Activated naive CD8-positive, alpha-beta T cell (primary cell): ENCODE results near the gene PPFIBP2.
"Not testable (repeated sequence)": the region's sequence is repeated elsewhere in the genome, so short reads cannot be mapped to it uniquely, and the experiment has no call there.

ENCODE experiments used
- H3K27ac Mint-ChIP-seq: one replicate; pipeline ENCODE4 v1.8.0; 2021; ENCODE audit warnings: mixed read lengths
- H3K27me3 Mint-ChIP-seq: one replicate; pipeline ENCODE4 v1.8.0; 2021; ENCODE audit warnings: mixed read lengths
- H3K36me3 Mint-ChIP-seq: one replicate; pipeline ENCODE4 v1.8.0; 2021; ENCODE audit warnings: mixed read lengths
- H3K4me1 Mint-ChIP-seq: one replicate; pipeline ENCODE4 v1.8.0; 2021; ENCODE audit warnings: low read depth, mixed read lengths
- H3K4me3 Mint-ChIP-seq: one replicate; pipeline ENCODE4 v1.8.0; 2021; ENCODE audit warnings: mild to moderate bottlenecking, mixed read lengths
- H3K9me3 Mint-ChIP-seq: one replicate; pipeline ENCODE4 v1.8.0; 2021; ENCODE audit warnings: low read depth, mixed read lengths

PPFIBP2 gene

DNA sequence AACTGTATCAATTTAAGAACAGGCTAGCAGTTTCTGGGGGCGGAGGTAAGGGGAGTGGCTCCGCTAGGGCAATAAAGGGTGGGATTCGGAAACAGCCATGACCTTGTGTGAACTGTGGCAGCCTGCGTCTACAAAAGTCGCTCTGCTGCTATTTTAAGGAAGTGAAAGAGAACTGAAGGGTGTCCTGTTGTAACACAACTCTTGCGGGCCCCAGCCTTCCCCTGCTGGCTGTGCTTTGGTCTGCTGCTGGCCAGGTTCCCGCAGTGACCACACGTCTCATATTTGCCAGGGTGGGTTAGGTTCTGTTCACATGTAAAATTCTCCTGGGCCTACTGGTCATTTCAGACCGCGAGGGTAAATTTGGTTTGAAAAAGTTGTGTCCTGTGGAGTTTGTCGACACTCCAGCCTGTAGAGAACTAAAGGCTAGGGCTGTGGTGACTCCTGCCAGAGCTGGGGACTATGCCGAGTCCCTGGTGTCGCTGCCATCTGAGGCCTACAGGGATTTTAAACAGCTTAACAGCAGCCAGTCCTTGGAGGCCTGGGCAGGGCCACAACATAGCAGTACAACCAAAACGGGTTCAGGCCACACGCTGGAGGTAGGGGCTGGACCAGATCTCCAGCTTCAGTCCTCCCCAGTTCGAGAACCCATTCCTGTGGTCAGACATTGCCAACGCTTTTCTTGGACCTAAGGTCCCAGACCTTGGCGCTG, 1.1 kb upstream of the PPFIBP2 start:
- H3K36me3 Mint-ChIP-seq, result no peaks in the 10 kb centered on the region
- no peaks in the 10 kb centered on the region for H3K9me3 Mint-ChIP-seq
- peak overlapping the region; percentile 94 for H3K27ac Mint-ChIP-seq
- H3K4me3 Mint-ChIP-seq, result peak overlapping the region; percentile 93
- no peaks in the 10 kb centered on the region for H3K27me3 Mint-ChIP-seq
- H3K4me1 Mint-ChIP-seq, result peaks cover 50% of the 10 kb centered on the region

DNA sequence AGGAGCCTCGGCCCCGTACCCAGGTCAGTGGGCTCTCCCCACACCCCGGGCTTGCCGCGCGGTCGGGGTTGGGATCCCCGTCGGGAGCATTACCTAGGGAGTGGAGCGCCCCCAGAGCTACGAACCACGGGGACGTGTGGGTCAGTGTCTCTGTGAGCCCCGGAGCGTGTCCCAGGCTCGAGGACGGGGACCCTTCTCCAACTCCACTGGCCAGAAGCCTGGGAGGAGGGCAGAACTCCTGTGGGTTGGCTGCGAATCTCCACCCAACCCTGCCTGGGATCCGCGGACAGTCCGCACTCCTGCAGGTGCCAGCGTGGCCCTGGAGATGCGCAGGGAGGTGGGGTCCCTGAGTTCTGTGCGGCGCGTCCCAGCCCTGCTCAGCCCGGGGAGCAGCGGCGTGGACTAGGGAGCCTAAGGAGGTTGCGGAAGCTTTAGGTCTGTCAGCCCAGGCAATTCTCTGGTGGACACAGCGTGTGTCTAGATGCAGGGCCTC, 346 bp downstream of the PPFIBP2 start:
- no peak overlapping the region for H3K27ac Mint-ChIP-seq
- H3K36me3 Mint-ChIP-seq, result peaks cover 4% of the 10 kb centered on the region
- peak overlapping the region; percentile 93 for H3K4me3 Mint-ChIP-seq
- no peaks in the 10 kb centered on the region for H3K27me3 Mint-ChIP-seq
- peaks cover 50% of the 10 kb centered on the region for H3K4me1 Mint-ChIP-seq
- no peaks in the 10 kb centered on the region for H3K9me3 Mint-ChIP-seq

DNA sequence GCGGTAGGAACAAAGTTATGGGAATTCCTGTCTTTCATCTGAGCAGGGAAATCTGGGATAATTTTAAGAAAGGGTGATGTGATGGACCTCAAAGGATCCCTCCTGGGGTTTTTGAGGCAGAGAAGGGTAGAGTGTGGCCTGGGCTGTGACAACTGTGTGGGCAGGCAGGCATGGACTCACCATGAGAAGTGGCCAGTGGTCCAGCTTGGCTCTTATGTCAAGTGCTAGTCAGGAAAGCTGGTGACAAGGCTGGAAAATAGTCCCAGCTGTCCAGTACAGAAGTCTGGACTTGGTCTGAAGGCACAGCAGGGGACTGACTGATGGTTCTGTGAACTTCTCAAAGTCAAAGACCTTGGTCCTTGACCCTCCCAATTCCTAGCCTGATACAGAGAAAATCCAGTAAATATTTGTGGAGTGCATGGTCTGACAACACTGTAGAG, 1.7 kb downstream of the PPFIBP2 start:
- Mint-ChIP-seq H3K9me3 (no peaks in the 10 kb centered on the region), H3K36me3 (peaks cover 4% of the 10 kb centered on the region), H3K27ac (peak overlapping the region; percentile 91), H3K27me3 (no peaks in the 10 kb centered on the region), H3K4me1 (peaks cover 50% of the 10 kb centered on the region), H3K4me3 (peak overlapping the region; percentile 93)

DNA sequence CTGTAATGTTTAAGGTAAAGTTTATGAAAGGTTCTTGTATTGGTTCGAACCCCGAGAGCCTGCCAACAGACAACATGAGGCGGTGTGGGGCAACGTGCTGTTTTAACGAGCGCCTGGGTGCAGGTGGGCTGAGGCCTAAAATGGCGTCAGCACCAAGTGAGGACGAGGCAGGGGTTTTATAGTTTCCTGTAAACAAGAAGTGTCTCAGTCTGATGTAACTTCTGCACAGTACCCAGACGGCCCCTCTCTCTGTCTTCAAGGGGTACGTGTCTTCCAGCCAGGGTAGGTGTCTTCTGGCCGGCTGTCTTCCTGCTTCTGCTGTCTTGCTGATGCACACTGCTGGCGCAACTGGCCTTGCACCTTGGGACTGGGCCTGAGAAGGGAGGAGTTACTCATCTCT, 2.7 kb downstream of the PPFIBP2 start:
- no peaks in the 10 kb centered on the region for H3K9me3 Mint-ChIP-seq
- peaks cover 4% of the 10 kb centered on the region for H3K36me3 Mint-ChIP-seq
- peaks cover 46% of the 10 kb centered on the region for H3K4me1 Mint-ChIP-seq
- H3K4me3 Mint-ChIP-seq, result peak overlapping the region; percentile 93
- H3K27me3 Mint-ChIP-seq, result no peaks in the 10 kb centered on the region
- peak overlapping the region; percentile 91 for H3K27ac Mint-ChIP-seq

DNA sequence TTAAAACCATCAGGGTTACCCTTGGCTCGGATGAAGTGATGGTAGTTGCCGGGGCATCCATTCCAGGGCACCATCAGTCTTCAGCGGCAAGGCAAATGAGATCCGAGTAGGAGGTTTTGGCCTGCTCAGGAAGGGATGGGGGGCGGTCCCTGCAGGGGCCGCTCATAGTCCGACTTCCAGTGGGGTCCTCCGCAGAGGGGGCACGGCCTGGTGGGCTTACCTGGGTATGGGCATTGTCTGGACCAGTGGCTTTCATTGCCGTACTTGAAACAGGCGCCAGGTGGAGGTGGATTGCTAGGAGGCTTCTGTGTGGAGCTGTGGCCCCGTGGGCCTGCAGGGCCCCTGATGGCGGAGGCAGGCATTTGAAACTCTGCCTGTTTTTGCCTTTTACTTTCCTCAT, 3.9 kb downstream of the PPFIBP2 start:
- peaks cover 35% of the 10 kb centered on the region for H3K4me1 Mint-ChIP-seq
- H3K4me3 Mint-ChIP-seq, H3K36me3 Mint-ChIP-seq: not testable (repeated sequence)

DNA sequence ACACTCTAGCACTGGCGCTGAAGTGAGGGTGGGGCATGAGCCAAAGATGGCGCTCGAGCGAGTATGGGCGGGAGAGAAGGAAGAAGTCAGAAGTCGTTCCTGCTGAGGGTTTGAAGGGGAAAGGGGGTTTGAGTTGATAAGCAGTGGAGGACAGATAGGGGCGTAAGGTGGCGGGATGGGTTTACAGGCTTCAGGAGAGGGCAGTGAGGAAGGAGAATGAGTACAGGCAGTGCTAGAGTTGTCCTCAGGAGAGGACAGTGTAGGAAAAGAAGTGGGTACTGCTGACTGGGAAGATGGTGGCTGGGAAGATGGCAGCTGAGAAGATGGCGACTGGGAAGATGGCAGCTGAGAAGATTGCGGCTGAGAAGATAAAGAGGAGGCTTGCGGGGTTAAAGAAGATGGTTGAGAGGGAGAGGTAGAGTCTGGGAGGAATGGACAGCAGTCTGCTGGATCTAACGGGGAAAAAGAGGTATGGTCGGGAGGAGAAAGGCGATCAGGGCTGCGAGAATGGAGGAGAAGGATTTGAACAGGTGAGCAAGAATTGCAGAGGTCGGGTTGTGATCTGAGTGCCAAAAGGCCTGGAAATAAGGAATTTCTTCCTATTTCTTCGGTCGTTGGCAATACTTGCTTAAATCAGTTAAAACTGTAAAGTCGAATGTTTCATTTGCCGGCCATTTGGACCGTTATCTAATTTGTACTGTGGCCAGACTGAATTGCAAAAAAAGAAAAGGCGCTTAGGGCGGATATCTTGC, 5.2 kb downstream of the PPFIBP2 start:
- no peaks in the 10 kb centered on the region for H3K9me3 Mint-ChIP-seq
- H3K4me1 Mint-ChIP-seq, result peaks cover 44% of the 10 kb centered on the region
- H3K36me3 Mint-ChIP-seq, result peaks cover 4% of the 10 kb centered on the region
- H3K4me3 Mint-ChIP-seq, result no peak overlapping the region
- no peaks in the 10 kb centered on the region for H3K27me3 Mint-ChIP-seq
- peak overlapping the region; percentile 61 for H3K27ac Mint-ChIP-seq

More for the DNA sequence above, 3.9 kb downstream of the PPFIBP2 start:
- peak overlapping the region; percentile 91 for H3K27ac Mint-ChIP-seq
- H3K9me3 Mint-ChIP-seq, H3K27me3 Mint-ChIP-seq: not testable (repeated sequence)

DNA sequence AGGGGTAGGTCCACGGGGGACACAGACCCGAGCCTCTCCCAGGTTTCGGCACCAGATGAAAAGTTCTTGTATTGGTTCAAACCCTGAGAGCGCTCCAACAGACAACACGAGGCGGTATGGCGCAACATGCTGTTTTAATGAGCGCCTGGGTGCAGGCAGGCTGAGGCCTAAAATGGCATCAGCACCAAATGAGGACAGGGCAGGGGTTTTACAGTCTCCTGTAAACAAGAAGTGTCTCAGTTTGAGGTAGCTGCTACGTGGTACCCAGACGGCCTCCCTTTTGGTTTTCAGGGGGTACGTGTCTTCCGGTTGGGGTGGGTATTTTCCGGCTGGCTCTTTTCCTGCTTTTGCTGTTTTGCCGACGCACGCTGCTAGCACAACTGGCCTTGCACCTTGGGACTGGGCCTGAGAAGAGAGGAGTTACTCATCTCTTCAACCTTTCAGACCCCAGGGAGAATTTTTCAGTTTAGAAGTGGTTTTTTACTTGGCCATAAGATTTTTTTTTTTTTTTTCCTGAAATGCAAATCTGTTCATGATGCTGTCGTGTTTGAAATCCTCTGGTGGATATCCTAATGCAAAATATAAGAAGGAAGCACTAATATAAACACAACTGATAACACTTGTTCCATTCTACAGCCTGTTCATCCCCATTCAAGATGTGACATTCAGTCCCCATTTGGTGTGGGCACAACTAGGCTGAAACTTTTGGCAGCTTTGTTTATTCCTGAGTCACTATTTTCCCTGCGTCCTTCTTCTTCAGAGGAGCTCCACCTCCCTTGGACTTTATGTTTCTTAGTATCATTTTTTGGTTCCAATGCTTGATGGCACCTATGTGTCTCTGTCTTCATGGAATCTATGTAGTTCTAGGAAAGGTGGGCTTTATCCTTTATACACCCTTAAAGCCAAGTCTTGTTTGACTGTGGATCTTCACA, 6.5 kb downstream of the PPFIBP2 start:
- Mint-ChIP-seq H3K27ac (no peak overlapping the region), H3K4me3 (peak overlapping the region; percentile 71), H3K9me3 (no peaks in the 10 kb centered on the region), H3K27me3 (no peaks in the 10 kb centered on the region), H3K4me1 (peaks cover 50% of the 10 kb centered on the region), H3K36me3 (peaks cover 9% of the 10 kb centered on the region)

DNA sequence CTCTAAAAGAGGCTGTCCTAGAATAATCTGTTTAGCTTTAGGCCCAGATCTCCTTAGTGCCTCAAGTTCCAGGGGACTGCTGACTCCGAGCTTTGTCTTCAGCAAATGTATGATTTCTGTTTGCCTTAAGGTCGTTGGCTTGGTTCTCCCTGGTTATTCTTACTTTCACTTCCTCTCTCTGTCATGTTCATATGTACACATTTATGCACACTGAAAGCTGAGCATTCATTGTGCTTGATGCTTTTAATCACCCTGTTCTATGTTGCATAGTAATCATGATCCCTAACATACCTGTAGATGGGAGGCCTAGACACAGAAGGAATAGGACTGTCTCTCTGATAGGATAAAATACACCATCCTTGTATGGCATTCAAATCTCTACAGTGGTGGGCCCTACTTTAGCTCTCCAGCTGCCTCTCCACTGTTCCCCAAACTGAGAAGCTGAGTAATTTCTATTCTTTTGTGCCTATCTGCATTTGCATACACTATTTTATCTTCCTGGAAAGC, 7.2 kb downstream of the PPFIBP2 start:
- peaks cover 9% of the 10 kb centered on the region for H3K36me3 Mint-ChIP-seq
- no peaks in the 10 kb centered on the region for H3K9me3 Mint-ChIP-seq
- no peak overlapping the region for H3K27ac Mint-ChIP-seq
- peaks cover 49% of the 10 kb centered on the region for H3K4me1 Mint-ChIP-seq
- no peaks in the 10 kb centered on the region for H3K27me3 Mint-ChIP-seq
- H3K4me3 Mint-ChIP-seq, result no peak overlapping the region

DNA sequence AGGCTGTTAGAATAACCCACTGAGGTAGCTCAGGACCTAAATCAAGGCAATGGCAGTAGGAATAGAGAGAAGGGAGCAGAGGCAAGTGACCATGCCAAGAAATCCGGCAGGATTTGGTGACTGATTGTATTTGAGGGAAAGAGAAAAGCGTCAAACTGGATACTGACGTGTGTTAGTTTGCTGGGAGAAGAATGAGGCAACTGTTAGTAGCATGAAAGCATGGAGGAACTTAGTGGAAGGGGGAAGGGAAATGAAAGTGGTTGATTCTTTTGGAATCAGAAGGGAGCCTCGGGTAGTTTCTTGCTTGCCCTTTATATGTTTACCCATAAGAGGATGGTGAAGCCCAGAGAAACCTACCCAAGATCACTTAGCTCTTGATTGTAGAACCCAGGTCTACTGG, 8.3 kb downstream of the PPFIBP2 start:
- Mint-ChIP-seq H3K4me1 (peaks cover 49% of the 10 kb centered on the region), H3K4me3 (no peak overlapping the region), H3K27ac (no peak overlapping the region), H3K27me3 (no peaks in the 10 kb centered on the region), H3K9me3 (no peaks in the 10 kb centered on the region), H3K36me3 (peaks cover 9% of the 10 kb centered on the region)

DNA sequence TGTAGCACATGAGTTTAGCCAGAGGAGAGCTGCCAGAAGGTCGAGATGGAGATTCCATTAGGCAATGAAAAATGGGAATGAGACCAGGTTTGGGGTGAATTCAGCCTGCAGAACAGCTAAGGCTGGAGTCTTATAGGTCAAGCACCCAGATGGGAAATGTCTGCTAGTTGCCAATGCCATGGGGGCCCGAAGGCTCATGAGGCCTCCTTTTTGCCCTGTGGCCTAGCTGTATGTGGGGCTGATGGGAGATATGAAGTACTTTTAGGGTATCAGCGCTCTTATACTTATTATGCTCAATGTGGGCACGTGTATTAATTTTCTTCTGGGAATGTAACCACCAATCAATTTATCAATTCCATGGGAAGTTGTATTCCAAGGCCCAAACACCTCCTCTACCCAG, 8.7 kb downstream of the PPFIBP2 start:
- Mint-ChIP-seq H3K36me3 (peaks cover 9% of the 10 kb centered on the region), H3K4me1 (peaks cover 49% of the 10 kb centered on the region), H3K9me3 (no peaks in the 10 kb centered on the region), H3K27ac (no peak overlapping the region), H3K4me3 (no peak overlapping the region), H3K27me3 (no peaks in the 10 kb centered on the region)

DNA sequence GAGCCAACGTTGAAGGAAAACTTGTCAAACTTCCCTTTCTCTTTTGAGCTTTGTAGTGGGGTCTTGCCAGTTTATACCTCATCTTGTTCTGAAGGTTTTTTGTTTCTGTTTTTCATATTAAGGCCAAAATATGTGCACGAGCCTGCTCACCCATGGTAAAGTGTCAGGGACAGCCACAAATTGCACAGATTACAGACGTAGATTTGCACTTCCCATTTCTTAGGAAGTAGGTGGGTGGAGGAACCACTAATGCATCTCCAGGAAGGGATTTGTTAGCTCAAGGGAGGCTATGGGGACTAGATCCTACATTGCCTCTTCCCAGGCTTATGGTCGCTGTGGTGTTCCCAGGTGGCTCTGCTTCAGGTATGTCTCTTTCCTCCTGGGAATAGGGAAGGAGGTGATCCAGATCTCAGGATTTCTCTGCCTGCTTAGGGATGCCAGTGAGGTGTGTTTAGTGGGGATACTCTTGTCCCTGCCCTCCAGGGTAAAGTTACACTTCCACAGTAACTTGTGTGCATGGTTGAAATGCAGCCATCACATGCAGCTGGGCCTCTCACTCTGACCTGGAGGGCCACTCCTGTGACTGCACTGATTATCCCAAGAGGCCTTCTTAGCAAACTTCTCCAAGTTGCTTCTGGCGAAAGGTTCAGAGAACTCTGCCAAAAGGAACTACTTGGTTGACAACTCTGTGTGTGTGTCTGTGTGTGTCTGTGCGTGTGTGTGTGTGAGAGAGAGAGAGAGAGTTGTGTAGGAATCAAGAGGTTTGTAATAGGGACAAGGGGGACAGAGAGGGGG, 9.8 kb downstream of the PPFIBP2 start:
- peaks cover 59% of the 10 kb centered on the region for H3K4me1 Mint-ChIP-seq
- H3K9me3 Mint-ChIP-seq, result no peaks in the 10 kb centered on the region
- no peak overlapping the region for H3K27ac Mint-ChIP-seq
- no peaks in the 10 kb centered on the region for H3K27me3 Mint-ChIP-seq
- no peak overlapping the region for H3K4me3 Mint-ChIP-seq
- H3K36me3 Mint-ChIP-seq, result peaks cover 7% of the 10 kb centered on the region

DNA sequence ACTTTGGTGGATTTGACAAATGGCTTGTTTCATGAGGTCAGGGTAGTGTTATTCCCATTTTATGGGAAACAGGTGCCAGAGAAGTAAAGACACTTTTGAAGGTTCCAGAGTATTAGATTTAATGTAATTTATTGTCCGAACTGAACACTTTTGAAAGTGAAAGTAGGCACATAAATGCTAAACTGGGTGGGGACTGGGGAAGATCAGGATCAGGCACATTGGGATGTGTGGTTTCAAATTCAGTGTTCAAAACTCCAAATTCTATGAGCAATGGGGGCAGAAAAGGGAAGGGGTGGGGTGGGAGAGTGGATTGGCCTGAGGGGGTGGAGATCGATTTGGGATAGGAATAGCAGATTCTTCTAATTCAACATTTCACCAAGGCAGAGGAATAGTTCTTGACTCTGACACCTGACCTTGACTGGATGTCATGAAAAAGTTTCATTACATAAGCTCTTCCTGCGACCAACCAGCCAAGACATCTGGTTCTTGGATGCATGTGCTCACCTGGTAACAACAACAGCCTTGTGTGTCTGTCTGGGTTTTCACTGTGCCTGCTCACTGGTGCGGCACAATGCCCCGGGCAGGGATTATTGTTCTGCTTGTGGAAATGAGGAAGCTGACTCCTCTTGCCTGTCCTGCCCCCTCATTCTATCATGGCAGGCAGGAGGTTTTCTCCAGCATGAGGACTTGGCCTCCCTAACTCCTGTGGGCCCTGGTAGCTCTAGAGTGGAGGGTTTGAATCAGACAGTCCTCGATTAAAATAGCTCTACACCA, 10.8 kb downstream of the PPFIBP2 start:
- H3K27me3 Mint-ChIP-seq, result no peaks in the 10 kb centered on the region
- H3K36me3 Mint-ChIP-seq, result peaks cover 5% of the 10 kb centered on the region
- no peak overlapping the region for H3K4me3 Mint-ChIP-seq
- no peaks in the 10 kb centered on the region for H3K9me3 Mint-ChIP-seq
- peak overlapping the region; percentile 41 for H3K27ac Mint-ChIP-seq
- H3K4me1 Mint-ChIP-seq, result peaks cover 69% of the 10 kb centered on the region

DNA sequence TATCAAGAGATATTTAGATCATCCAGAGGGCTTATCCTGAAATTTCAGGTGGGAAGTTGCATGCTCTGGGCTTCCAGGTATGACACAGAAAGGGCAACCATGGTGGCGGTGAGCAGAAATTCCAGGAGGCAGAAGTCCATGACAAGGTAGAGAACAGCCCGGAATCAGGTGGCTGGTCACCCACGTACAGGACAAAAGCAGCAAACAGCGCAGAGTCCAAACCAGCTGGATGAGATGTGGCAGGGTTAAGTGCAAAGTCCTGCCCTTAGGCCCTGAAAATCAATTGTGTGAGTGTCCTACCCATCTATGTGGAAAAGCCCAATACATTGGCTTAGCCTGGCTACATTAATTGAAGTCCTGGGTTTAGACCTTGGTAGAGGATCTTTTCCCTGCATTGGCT, 11.6 kb downstream of the PPFIBP2 start:
- H3K9me3 Mint-ChIP-seq, result no peaks in the 10 kb centered on the region
- no peaks in the 10 kb centered on the region for H3K27me3 Mint-ChIP-seq
- peaks cover 5% of the 10 kb centered on the region for H3K36me3 Mint-ChIP-seq
- peak overlapping the region; percentile 22 for H3K27ac Mint-ChIP-seq
- peaks cover 77% of the 10 kb centered on the region for H3K4me1 Mint-ChIP-seq
- H3K4me3 Mint-ChIP-seq, result no peak overlapping the region
